Esophagus squamous epithelium (tissue), 5 donors: ENCODE measurements around the gene GALNT15. TPM values are rescaled to one million over a fixed set of nuclear protein-coding genes. Genes with fewer than 3 reads are reported as not detected.

Source experiments
- DNase-seq: peaks from one replicate; lab custom pipeline; 2025; lab: John Stamatoyannopoulos, UW
- H3K27ac ChIP-seq, 4 donors: fragments of 200-600 bp; sonication (generic); one replicate each; pipeline ENCODE4 v1.5.1; 2016 to 2019; ENCODE audit warnings: mild to moderate bottlenecking in 1 of 4
- H3K27me3 ChIP-seq, 4 donors: fragments of 200-600 bp; sonication (generic); 1 replicate in 3 of 4; 2 replicates in 1 of 4; pipeline versions ENCODE4 v1.5.1 to v1.6.0; 2017 to 2021; ENCODE audit warnings: antibody characterized with exemption in 1 of 4
- H3K36me3 ChIP-seq, 3 donors: fragments of 200-600 bp; sonication (generic); one replicate each; pipeline ENCODE4 v1.5.1; 2016 to 2019
- H3K4me1 ChIP-seq, 3 donors: fragments of 200-600 bp; sonication (generic); one replicate each; pipeline ENCODE4 v1.5.1; 2017 to 2019
- H3K4me3 ChIP-seq, 4 donors: fragments of 200-600 bp; sonication (generic); 1 replicate in 3 of 4; 2 replicates in 1 of 4; pipeline ENCODE4 v1.5.1; 2016 to 2019; ENCODE audit warnings: mild to moderate bottlenecking in 2 of 4, moderate library complexity in 1 of 4
- H3K9me3 ChIP-seq, 3 donors: fragments of 200-600 bp; sonication (generic); one replicate each; pipeline ENCODE4 v1.5.1; 2016 to 2019
- POLR2A ChIP-seq, 4 donors: fragments of 450-650 bp; IDR thresholded peaks; one replicate each; pipeline ENCODE4 v1.6.1; 2017; ENCODE audit warnings: antibody characterized with exemption in 4 of 4, mild to moderate bottlenecking in 4 of 4, moderate library complexity in 3 of 4
- WGBS, 2 donors: methylation state at CpG; one replicate each; pipeline ENCODE4 v1.1.5; 2018; 5-methylcytosine and 5-hydroxymethylcytosine counted together
- intact Hi-C: fragments of 100-400 bp; cut with DNase I; formaldehyde crosslinking; loops from one replicate; pipeline ENCODE4 v1.15.0; 2022
- total RNA-seq, 4 donors: library from RNA; depleted of rRNA; stranded (reverse); fragments of >200 nt; gene quantifications; one replicate each; pipeline ENCODE4 v1.1.0, GENCODE V29; 2016
- TF ChIP-seq, protein P1 (sequence below), 6 experiments: fragments of 450-650 bp in 4 of 6; fragments of 200-600 bp in 2 of 6; sonication (generic) in 2 of 6; IDR thresholded peaks; one replicate each; pipeline ENCODE4 v1.5.1; 2016 to 2019; ENCODE audit warnings: antibody characterized with exemption in 6 of 6, mild to moderate bottlenecking in 4 of 6, moderate library complexity in 4 of 6
- donor health status: DM: yes; HTN: yes; CAD: no.

Gene GALNT15
- total RNA-seq, 4 donors from 2014 or later, result 4.6 to 117 (median 35.6) TPM

DNA sequence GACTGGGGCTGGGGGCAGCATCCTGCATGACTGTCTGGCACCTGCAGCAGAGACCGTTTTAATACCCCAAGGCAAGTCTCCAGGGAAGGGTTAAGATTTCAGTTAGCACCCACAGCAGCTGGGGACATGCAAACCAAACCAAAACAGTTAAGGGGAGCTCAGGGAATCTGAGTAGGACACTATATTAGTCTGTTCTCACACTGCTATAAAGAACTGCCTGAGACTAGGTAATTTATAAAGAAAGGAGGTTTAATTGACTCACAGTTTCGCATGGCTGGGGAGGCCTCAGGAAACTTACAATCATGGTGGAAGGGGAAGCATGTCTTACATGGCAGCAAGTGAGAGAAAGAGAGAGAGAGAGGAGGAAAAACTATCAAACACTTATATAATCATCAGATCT lies 25.3 kb downstream of the GALNT15 start:
- peaks cover 0 to 65% (median 0%) of the 10 kb centered on the region in 4 donors for H3K27me3 ChIP-seq
- intact Hi-C loops, result no loop called here

DNA sequence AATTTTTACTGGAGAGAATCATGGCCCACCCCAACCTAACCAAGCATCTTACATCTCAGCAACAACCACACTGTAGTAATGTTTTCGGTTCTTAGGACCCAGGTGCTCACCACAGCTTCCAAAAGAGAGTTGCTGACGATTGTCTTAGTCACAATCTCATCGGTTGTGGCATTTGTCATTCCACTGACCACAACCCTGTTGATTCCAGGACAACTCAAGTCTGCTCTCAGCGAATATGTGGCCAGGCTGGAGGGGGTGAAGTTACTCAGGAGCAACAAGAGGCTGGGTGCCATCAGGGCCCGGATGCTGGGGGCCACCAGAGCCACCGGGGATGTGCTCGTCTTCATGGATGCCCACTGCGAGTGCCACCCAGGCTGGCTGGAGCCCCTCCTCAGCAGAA lies 25.9 kb downstream of the GALNT15 start:
- Histone ChIP-seq H3K9me3 (no peaks in the 10 kb centered on the region), H3K36me3 (peaks cover 0 to 42% (median 0%) of the 10 kb centered on the region in 3 donors), H3K4me3 (no peak overlapping the region), H3K27me3 (peaks cover 0 to 68% (median 0%) of the 10 kb centered on the region in 4 donors), H3K27ac (no peak overlapping the region), H3K4me1 (peaks cover 0 to 10% (median 4%) of the 10 kb centered on the region in 3 donors)
- whole genome bisulfite sequencing, 2 donors, result 76 to 83% methylated on average over 5 to 6 of the region's 8 CpGs
- intact Hi-C loops, result no loop called here
- TF ChIP-seq, protein P1, sequence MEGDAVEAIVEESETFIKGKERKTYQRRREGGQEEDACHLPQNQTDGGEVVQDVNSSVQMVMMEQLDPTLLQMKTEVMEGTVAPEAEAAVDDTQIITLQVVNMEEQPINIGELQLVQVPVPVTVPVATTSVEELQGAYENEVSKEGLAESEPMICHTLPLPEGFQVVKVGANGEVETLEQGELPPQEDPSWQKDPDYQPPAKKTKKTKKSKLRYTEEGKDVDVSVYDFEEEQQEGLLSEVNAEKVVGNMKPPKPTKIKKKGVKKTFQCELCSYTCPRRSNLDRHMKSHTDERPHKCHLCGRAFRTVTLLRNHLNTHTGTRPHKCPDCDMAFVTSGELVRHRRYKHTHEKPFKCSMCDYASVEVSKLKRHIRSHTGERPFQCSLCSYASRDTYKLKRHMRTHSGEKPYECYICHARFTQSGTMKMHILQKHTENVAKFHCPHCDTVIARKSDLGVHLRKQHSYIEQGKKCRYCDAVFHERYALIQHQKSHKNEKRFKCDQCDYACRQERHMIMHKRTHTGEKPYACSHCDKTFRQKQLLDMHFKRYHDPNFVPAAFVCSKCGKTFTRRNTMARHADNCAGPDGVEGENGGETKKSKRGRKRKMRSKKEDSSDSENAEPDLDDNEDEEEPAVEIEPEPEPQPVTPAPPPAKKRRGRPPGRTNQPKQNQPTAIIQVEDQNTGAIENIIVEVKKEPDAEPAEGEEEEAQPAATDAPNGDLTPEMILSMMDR (IDR thresholded peaks at IDR 0.05), result no peak
- no peak for TF ChIP-seq POLR2A (IDR thresholded peaks at IDR 0.05)
- DNase-seq, result no peak

More for the DNA sequence above, 25.3 kb downstream of the GALNT15 start:
- no peaks in the 10 kb centered on the region for H3K9me3 ChIP-seq
- DNase-seq, result no peak
- peaks cover 0 to 42% (median 0%) of the 10 kb centered on the region in 3 donors for H3K36me3 ChIP-seq
- H3K4me1 ChIP-seq, result peaks cover 0 to 4% (median under 1%) of the 10 kb centered on the region in 3 donors
- WGBS, 2 donors, result 65 to 89% methylated on average over 2 of the region's 2 CpGs
- TF ChIP-seq, protein P1 (IDR thresholded peaks at IDR 0.05), result no peak
- no peak for TF ChIP-seq POLR2A (IDR thresholded peaks at IDR 0.05)
- no peak overlapping the region for H3K27ac ChIP-seq
- no peak overlapping the region for H3K4me3 ChIP-seq

GRCh38 chr3:16203031-16203430 lies 28.6 kb downstream of the GALNT15 start:
- WGBS, 2 donors, result 83 to 88% methylated on average over 4 of the region's 4 CpGs
- Histone ChIP-seq H3K27ac (no peak overlapping the region), H3K9me3 (no peaks in the 10 kb centered on the region), H3K27me3 (peaks cover 0 to 72% (median 0%) of the 10 kb centered on the region in 4 donors), H3K4me3 (no peak overlapping the region), H3K36me3 (peaks cover 0 to 23% (median 0%) of the 10 kb centered on the region in 3 donors), H3K4me1 (peaks cover 0 to 18% (median 4%) of the 10 kb centered on the region in 3 donors)
- TF ChIP-seq POLR2A (IDR thresholded peaks at IDR 0.05), result no peak
- TF ChIP-seq, protein P1 (IDR thresholded peaks at IDR 0.05), result no peak
- no peak for DNase-seq
- intact Hi-C loops, result no loop called here

DNA sequence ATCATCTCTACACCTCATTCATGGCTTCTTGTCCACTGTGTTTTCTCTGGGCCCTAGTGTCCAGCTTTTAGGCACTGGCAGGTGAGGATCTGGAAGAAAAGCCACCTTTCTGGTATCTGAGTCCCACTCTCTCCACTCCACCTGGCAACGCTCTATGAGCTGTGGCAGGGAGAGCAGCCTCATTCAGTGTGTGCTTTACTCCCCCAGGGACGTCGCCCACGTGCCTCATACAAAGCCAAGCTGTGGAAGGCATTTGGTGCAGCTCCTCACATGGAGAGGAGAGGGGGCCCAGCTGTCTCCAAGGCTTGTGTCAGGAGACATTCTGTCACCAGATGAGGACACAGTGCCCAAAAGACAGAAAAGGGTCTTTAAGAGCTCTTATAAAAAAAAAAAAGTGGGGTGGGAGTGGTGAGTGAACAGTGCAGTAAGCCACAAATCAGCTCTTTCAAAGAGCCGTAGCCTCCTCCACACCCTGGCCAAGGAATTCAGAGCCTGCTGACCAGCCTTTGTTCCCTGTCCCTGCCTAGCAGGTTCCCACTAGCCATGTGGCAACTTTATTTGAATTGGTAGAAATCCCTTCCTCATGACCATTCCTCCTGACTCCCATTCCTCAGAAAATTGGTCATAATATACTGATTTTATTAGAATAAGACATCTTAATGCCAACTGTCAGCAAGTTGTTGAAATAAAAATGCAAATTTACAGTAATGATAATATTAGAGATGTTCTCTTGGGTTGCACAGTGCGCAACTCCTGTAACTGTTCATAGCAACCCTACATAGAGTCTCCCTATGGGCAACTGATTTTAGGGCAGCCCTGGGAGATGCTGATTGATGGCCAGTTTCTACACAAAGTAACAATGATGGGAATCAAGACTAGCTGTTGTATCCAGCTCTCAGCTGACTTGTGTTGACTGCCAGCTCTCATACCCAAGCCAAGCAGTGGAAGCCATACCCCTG lies 29.5 kb downstream of the GALNT15 start:
- DNase-seq, result no peak
- WGBS, 2 donors, result 76 to 92% methylated on average over 2 to 6 of the region's 6 CpGs
- H3K27me3 ChIP-seq, result peaks cover 0 to 65% (median 0%) of the 10 kb centered on the region in 4 donors

More for the DNA sequence above, 29.5 kb downstream of the GALNT15 start:
- Histone ChIP-seq H3K4me1 (peaks cover 0 to 18% (median 4%) of the 10 kb centered on the region in 3 donors), H3K4me3 (no peak overlapping the region), H3K27ac (no peak overlapping the region), H3K36me3 (peaks cover 0 to 20% (median 0%) of the 10 kb centered on the region in 3 donors), H3K9me3 (no peaks in the 10 kb centered on the region)
- intact Hi-C loops, result no loop called here
- TF ChIP-seq, protein P1 (IDR thresholded peaks at IDR 0.05), result no peak
- TF ChIP-seq POLR2A (IDR thresholded peaks at IDR 0.05), result no peak
